Uterus (tissue), 2 donors: ENCODE measurements around the gene GAS2L2.

Experiments used
- CTCF ChIP-seq, 4 experiments: fragments of 200-600 bp in 2 of 4; fragments of 450-650 bp in 2 of 4; sonication (generic) in 2 of 4; IDR thresholded peaks; one replicate each; pipeline ENCODE4 v1.5.1; 2016 to 2019; ENCODE audit warnings: antibody characterized with exemption in 4 of 4, mild to moderate bottlenecking in 2 of 4, moderate library complexity in 1 of 4
- POLR2A ChIP-seq, 2 donors: fragments of 450-650 bp; IDR thresholded peaks; one replicate each; pipeline ENCODE4 v1.6.1; 2016; ENCODE audit warnings: antibody characterized with exemption in 2 of 2, mild to moderate bottlenecking in 1 of 2, moderate library complexity in 1 of 2

DNA sequence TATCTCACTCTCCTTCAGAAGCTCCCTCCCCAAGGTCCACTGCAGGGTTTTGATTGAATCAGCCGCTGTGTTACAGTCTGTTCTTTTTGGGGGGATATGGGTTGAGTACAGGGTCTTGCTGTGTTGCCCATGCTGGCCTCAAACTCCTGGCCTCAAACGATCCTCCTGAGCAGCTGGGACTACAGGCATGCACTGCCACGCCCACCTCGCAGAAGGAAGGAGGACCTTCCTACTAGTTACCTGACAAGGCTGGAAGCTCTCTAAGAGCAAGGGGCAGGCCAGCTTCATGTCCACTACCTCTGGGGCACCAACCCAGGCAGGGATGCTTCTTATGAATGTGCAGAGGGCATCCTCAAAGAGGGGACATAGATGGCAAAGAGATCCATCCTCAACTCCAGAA lies 44.3 kb upstream of the GAS2L2 start:
- TF ChIP-seq CTCF (IDR thresholded peaks at IDR 0.05) = no peak
- no peak for TF ChIP-seq POLR2A (IDR thresholded peaks at IDR 0.05)
